Mesodermal cell (in vitro differentiated cells): ENCODE measurements around the gene SLITRK4. TPM values are rescaled to one million over a fixed set of nuclear protein-coding genes. Genes with fewer than 3 reads are reported as not detected.

ENCODE experiments used
- H3K27ac ChIP-seq: 2 replicates; pipeline ENCODE4 v1.7.0; 2013; ENCODE audit warnings: mild to moderate bottlenecking, low read depth, low read length, moderate library complexity; ENCODE audit not compliant: severe bottlenecking
- H3K36me3 ChIP-seq: 2 replicates; pipeline ENCODE4 v1.7.1; 2013; ENCODE audit warnings: mild to moderate bottlenecking, low read length, moderate library complexity; ENCODE audit not compliant: control insufficient read depth, insufficient read depth
- H3K4me1 ChIP-seq: one replicate; pipeline ENCODE4 v1.7.1; 2013; ENCODE audit warnings: mild to moderate bottlenecking, low read length; ENCODE audit not compliant: insufficient read depth, control insufficient read depth, poor library complexity, severe bottlenecking
- H3K4me3 ChIP-seq: 2 replicates; pipeline ENCODE4 v1.7.0; 2013; ENCODE audit warnings: low read length, control low read depth, mild to moderate bottlenecking; ENCODE audit not compliant: insufficient read depth, poor library complexity, severe bottlenecking; ENCODE audit errors: extremely low read depth
- H3K9me3 ChIP-seq: 2 replicates; pipeline ENCODE4 v1.7.1; 2013; ENCODE audit warnings: mild to moderate bottlenecking, low read length, moderate library complexity; ENCODE audit not compliant: control insufficient read depth
- whole genome bisulfite sequencing, 2 experiments: methylation state at CpG; one replicate each; pipeline ENCODE4 v1.1.5; 2013; ENCODE audit warnings: missing lambda C conversion rate in 2 of 2; ENCODE audit not compliant: insufficient coverage in 2 of 2; 5-methylcytosine and 5-hydroxymethylcytosine counted together
- polyA plus RNA-seq, 2 experiments: library from polyadenylated mRNA; stranded (reverse); fragments of 50-300 nt; gene quantifications; one replicate each; pipeline ENCODE4 v1.2.3, GENCODE V29; 2013

The SLITRK4 gene, protein sequence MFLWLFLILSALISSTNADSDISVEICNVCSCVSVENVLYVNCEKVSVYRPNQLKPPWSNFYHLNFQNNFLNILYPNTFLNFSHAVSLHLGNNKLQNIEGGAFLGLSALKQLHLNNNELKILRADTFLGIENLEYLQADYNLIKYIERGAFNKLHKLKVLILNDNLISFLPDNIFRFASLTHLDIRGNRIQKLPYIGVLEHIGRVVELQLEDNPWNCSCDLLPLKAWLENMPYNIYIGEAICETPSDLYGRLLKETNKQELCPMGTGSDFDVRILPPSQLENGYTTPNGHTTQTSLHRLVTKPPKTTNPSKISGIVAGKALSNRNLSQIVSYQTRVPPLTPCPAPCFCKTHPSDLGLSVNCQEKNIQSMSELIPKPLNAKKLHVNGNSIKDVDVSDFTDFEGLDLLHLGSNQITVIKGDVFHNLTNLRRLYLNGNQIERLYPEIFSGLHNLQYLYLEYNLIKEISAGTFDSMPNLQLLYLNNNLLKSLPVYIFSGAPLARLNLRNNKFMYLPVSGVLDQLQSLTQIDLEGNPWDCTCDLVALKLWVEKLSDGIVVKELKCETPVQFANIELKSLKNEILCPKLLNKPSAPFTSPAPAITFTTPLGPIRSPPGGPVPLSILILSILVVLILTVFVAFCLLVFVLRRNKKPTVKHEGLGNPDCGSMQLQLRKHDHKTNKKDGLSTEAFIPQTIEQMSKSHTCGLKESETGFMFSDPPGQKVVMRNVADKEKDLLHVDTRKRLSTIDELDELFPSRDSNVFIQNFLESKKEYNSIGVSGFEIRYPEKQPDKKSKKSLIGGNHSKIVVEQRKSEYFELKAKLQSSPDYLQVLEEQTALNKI
- polyA plus RNA-seq (2013, experiment 1 of 2) = 6.4 TPM
- 6.4 TPM for polyA plus RNA-seq (2013, experiment 2 of 2)

DNA sequence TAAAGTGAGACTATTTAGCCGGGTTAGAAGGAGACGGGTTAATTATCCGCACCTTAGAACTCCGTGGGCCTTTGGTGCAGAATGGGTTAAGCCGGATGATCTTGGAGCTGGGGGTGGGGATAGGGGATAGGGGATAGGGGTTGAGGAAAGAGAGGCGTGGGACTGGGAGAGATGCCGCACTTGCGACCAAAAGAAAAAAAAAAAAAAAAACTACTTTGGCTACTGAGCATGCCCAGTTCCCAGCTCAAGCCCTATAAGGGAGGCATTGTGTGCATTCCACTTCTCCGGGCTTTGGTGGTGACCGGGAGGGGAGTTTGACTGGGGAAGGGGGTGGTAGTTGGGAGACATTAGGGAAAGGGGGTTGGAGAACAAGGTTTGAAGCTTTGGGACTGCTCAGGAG lies at the start of gene SLITRK4:
Gene SLITRK4 (minus strand): TSS at position 187 of the 400 bp plus-strand sequence. CDS start 4,993 bp downstream, outside the sequence.
- no peaks in the 10 kb centered on the region for H3K9me3 ChIP-seq
- peak within 1 kb of the TSS; percentile 39 for H3K4me3 ChIP-seq
- no peaks in the 10 kb centered on the region for H3K36me3 ChIP-seq
- 27% methylated on average over 2 of the region's 10 CpGs; no CpG with 5 or more reads in 1 of the 2 experiments for WGBS, 2 experiments
- H3K4me1 ChIP-seq = peaks cover 2% of the 10 kb centered on the region
- peak within 1 kb of the TSS; percentile 16 for H3K27ac ChIP-seq

DNA sequence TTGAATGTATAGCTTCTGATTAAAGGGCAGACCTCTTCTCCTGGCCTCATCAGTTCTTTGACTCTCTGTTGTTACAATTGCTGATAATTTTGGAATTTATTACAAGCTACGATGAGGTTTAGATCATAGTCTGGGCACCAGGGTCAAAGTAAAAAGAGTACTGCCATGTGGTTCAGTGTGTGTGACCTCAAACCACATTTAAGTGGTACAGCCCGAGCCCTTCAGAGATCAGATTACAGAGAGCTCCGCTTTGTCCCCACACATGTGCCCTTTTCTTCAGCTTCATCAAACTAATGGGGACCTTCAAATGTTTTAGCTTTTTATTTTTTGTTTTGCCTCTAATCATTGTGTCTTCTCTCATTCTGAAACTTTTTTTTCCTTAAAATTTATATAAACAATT lies 47.6 kb upstream of the SLITRK4 start:
- Histone ChIP-seq H3K4me3 (no peak overlapping the region), H3K9me3 (no peaks in the 10 kb centered on the region)
- WGBS, 2 experiments = no CpG with 5 or more reads among the region's 3 CpGs

DNA sequence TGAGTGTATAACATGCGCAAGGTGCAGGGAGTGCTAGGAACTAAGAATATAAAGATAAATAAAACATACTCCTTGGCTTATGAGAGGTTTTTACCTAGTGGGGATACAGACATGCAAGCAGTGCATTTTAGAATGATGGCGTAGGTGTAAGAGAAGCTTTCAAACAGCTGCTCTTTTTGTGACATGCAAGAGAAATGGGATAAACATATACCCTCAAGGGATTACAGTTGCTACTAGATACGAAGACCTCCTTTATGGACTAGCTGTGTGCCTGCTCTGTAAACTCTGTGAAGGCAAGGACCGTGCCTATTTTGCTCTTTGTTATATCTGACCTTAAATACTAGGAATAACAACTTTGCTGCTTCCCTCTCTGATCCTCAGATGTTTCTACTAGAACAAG lies 39.0 kb upstream of the SLITRK4 start:
- Histone ChIP-seq H3K4me3 (no peak overlapping the region), H3K9me3 (peaks cover 8% of the 10 kb centered on the region), H3K4me1 (no peaks in the 10 kb centered on the region), H3K36me3 (no peaks in the 10 kb centered on the region), H3K27ac (no peak overlapping the region)
- WGBS, 2 experiments = 50 to 52% methylated on average over 2 to 3 of the region's 4 CpGs

More for the DNA sequence above, 47.6 kb upstream of the SLITRK4 start:
- Histone ChIP-seq H3K4me1 (no peaks in the 10 kb centered on the region), H3K36me3 (no peaks in the 10 kb centered on the region), H3K27ac (no peak overlapping the region)

DNA sequence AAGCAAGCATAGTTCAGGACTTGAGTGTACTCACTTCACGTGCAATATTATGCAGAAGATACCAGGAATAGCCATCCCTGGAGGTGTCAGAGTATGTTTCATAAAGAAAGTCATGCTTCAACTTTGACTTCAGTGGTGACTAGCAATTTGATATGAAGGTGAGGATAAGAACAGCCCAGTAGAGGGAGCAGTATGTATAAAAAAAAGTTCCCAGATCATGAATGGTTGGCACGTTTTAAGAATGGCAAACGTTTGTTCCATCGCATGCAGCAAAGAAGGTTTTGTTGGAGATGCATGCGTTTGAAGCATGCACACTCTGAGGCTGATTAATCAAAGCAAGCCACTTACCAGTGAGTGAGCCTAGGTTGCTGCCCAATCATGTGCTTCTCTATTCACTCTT lies 33.5 kb upstream of the SLITRK4 start:
- H3K4me3 ChIP-seq = no peak overlapping the region
- peaks cover 8% of the 10 kb centered on the region for H3K9me3 ChIP-seq
- no peaks in the 10 kb centered on the region for H3K4me1 ChIP-seq
- H3K36me3 ChIP-seq = no peaks in the 10 kb centered on the region
- WGBS, 2 experiments = 48 to 66% methylated on average over 3 to 4 of the region's 5 CpGs
- H3K27ac ChIP-seq = no peak overlapping the region

DNA sequence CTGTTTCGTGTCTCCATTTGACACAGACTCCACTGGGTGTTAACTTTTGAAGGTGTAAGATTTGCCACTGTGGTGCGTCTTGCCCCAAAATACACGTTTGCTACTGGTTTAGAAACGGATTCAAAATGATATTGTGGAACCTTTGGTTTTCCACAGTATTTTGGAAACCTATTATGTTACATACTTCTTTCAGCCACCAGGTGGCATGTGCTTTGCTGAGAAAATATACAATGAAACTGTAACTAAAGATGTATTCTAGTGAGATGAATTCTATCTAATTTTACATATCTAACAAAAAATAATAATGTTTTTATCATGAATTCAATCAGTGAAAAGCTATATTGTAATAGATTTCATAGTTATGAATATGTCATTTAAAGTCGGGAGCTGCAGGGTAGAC lies 28.4 kb upstream of the SLITRK4 start:
- WGBS, 2 experiments = 25% methylated on average over 2 of the region's 5 CpGs; no CpG with 5 or more reads in 1 of the 2 experiments

DNA sequence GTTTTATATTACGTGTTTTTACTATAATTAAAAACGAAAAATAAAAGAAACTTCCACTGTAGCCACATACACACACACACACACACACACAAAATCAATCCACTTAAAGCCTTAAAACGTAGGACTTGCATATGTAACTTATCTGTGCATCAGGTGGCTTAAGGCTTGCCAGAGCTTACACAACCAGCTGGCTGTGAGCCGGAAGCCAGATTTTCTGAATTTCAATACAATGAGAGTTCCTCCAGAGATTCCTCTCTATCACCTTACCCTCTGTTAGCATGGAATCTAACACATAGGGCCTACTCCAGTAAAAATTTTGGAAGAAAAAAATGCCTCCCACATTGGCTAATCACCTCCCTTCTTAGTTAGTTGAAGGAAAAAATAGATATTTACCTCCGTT lies 27.9 kb upstream of the SLITRK4 start:
- Histone ChIP-seq H3K4me3 (no peak overlapping the region), H3K36me3 (no peaks in the 10 kb centered on the region), H3K4me1 (no peaks in the 10 kb centered on the region), H3K27ac (no peak overlapping the region), H3K9me3 (no peaks in the 10 kb centered on the region)
- WGBS, 2 experiments = 75% methylated on average over 2 of the region's 5 CpGs; no CpG with 5 or more reads in 1 of the 2 experiments

More for the DNA sequence above, 28.4 kb upstream of the SLITRK4 start:
- no peaks in the 10 kb centered on the region for H3K9me3 ChIP-seq
- no peaks in the 10 kb centered on the region for H3K36me3 ChIP-seq
- no peak overlapping the region for H3K4me3 ChIP-seq
- H3K27ac ChIP-seq = no peak overlapping the region
- no peaks in the 10 kb centered on the region for H3K4me1 ChIP-seq

DNA sequence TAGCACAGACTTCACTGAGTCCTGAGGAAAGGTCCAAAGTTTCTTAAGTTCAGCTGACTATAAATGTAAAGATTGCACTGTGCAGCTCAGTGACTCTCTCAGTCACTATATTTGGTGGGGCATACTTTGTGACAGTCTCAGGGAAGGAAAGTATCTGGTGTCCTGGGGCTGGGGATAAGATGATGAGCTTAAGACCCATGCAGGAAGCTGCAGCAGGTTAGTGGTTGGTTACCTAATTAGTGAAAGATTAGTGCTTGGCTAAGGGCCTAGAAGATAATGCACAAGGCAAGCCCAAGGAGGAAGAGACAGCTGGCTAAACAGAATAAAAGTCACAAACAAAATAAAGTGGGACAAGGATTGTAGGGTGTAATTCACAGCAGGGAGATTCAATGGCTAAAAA lies 25.4 kb upstream of the SLITRK4 start:
- H3K36me3 ChIP-seq = no peaks in the 10 kb centered on the region

DNA sequence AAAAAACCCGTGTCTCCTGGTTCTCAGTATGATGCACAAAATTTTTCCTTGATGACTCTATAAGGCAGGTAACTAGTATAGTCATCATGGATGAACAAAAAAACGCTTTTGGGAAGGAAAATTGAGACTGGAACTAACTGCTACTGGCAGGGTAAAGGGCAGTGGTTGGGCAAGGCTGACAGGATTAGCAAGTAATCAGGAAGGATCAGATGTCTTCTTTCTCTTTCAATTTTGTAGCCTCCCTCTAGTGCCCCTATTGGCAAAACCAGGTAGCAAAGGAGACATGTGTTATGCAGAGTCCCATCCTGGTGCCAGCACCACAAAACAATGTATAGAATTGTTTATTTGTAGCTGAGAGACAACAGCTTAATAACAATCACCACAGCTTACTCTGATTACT lies 12.8 kb upstream of the SLITRK4 start:
- WGBS, 2 experiments = no CpG with 5 or more reads among the region's 2 CpGs
- Histone ChIP-seq H3K27ac (no peak overlapping the region), H3K4me3 (no peak overlapping the region), H3K9me3 (no peaks in the 10 kb centered on the region), H3K36me3 (no peaks in the 10 kb centered on the region), H3K4me1 (no peaks in the 10 kb centered on the region)

More for the DNA sequence above, 25.4 kb upstream of the SLITRK4 start:
- no peak overlapping the region for H3K4me3 ChIP-seq
- H3K9me3 ChIP-seq = no peaks in the 10 kb centered on the region
- H3K4me1 ChIP-seq = no peaks in the 10 kb centered on the region
- no peak overlapping the region for H3K27ac ChIP-seq

DNA sequence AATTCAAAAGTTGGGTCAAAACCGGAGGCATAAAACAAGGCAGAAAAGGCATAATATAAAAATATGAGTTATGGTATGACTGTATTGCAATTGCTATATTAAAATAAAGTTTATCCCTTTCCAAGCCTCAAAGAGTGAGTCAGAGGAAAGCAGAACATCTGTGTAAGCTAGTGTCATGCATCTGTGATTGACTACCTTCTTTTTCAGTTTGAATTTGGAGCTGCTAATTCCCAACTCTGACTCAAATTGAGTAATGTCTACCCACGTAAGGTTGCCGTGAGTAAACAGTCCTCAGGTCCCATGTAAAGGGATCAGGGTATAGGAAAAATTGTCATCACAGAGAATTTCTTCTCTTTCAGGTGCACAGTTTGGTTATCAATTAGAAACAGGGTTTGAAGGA lies 6.5 kb upstream of the SLITRK4 start:
- no peak overlapping the region for H3K27ac ChIP-seq
- H3K9me3 ChIP-seq = no peaks in the 10 kb centered on the region
- H3K36me3 ChIP-seq = no peaks in the 10 kb centered on the region
- WGBS, 2 experiments = no CpG with 5 or more reads among the region's 3 CpGs
- H3K4me1 ChIP-seq = no peaks in the 10 kb centered on the region
- no peak overlapping the region for H3K4me3 ChIP-seq

DNA sequence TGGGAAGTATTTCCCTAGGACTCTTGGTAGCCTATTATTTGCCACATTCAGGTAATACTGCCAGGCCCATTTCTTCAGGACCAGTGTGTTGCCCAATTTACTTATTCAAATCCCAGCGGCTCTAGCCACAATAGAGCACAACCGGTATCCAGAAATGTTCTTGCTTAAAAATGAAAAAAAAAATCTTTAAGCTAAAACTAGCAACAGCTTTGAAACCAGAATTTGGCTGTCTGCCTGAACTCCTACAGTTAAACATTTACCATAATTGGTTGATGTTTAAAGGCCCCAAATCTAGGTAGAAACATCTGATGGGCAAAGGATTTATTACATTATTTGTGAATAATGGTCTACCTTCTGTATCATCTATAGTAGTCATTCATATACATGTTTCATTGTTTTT lies 930 bp upstream of the SLITRK4 start:
- Histone ChIP-seq H3K4me3 (no peak overlapping the region), H3K4me1 (peaks cover 2% of the 10 kb centered on the region), H3K9me3 (no peaks in the 10 kb centered on the region), H3K36me3 (no peaks in the 10 kb centered on the region), H3K27ac (no peak overlapping the region)
- 90% methylated on average over 2 of the region's 2 CpGs; no CpG with 5 or more reads in 1 of the 2 experiments for WGBS, 2 experiments
